HL-60 (cell line): ENCODE measurements around the gene EXOC1.

Source experiments
- CTCF ChIP-seq: IDR thresholded peaks from one replicate; pipeline ENCODE4 v1.5.1; 2011; ENCODE audit warnings: low read length, control low read depth, inconsistent platforms; ENCODE audit not compliant: insufficient read depth
- GABPA ChIP-seq: IDR thresholded peaks from 2 replicates; pipeline ENCODE4 v1.6.1; 2012; ENCODE audit warnings: low read depth
- POLR2AphosphoS5 ChIP-seq: IDR thresholded peaks from 2 replicates; pipeline ENCODE4 v1.6.1; 2012; ENCODE audit warnings: low read depth
- REST ChIP-seq: IDR thresholded peaks from 2 replicates; pipeline ENCODE4 v1.6.1; 2012; ENCODE audit warnings: low read depth; ENCODE audit not compliant: insufficient replicate concordance

GRCh38 chr4:55938481-55938880 is 85.0 kb downstream of the EXOC1 start:
- TF ChIP-seq CTCF (no peak), POLR2AphosphoS5 (no peak), REST (no peak), GABPA (no peak)
